Esophagus squamous epithelium (tissue), 4 donors: ENCODE measurements around the gene HOXA7.

Experiments
- POLR2A ChIP-seq, 4 donors: fragments of 450-650 bp; IDR thresholded peaks; one replicate each; pipeline ENCODE4 v1.6.1; 2017; ENCODE audit warnings: antibody characterized with exemption in 4 of 4, mild to moderate bottlenecking in 4 of 4, moderate library complexity in 3 of 4
- TF ChIP-seq, protein P1 (sequence below), 6 experiments: fragments of 450-650 bp in 4 of 6; fragments of 200-600 bp in 2 of 6; sonication (generic) in 2 of 6; IDR thresholded peaks; one replicate each; pipeline ENCODE4 v1.5.1; 2016 to 2019; ENCODE audit warnings: antibody characterized with exemption in 6 of 6, mild to moderate bottlenecking in 4 of 6, moderate library complexity in 4 of 6

DNA sequence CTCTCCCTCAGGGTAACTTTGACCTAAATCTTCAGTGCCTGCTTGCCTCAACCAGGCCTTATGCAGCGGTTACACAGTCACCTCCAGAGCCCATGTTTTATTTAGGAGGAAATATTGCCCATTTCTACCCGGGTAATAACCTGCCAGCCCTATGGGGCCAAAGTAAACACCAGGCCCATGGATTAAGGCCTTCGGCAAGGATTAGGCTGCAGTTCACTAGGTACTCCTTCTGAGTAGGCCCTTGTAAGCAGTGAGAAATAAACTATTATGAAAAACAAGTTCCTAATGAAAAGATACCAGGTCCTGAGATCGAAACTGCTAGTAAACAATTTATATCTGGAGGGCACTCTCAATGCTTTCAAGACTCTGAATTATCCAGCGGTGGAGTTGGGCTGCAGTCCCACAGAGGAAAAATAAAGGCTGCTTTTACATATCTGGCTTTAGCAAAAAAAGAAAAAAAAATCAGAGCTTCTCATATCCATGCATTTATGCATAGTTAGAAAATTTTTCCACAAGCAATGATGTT lies 21.4 kb upstream of the HOXA7 start:
- TF ChIP-seq, protein P1, sequence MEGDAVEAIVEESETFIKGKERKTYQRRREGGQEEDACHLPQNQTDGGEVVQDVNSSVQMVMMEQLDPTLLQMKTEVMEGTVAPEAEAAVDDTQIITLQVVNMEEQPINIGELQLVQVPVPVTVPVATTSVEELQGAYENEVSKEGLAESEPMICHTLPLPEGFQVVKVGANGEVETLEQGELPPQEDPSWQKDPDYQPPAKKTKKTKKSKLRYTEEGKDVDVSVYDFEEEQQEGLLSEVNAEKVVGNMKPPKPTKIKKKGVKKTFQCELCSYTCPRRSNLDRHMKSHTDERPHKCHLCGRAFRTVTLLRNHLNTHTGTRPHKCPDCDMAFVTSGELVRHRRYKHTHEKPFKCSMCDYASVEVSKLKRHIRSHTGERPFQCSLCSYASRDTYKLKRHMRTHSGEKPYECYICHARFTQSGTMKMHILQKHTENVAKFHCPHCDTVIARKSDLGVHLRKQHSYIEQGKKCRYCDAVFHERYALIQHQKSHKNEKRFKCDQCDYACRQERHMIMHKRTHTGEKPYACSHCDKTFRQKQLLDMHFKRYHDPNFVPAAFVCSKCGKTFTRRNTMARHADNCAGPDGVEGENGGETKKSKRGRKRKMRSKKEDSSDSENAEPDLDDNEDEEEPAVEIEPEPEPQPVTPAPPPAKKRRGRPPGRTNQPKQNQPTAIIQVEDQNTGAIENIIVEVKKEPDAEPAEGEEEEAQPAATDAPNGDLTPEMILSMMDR (IDR thresholded peaks at IDR 0.05) = no peak
- no peak for TF ChIP-seq POLR2A (IDR thresholded peaks at IDR 0.05)
